NCI-H1048 (cell line): Measurements from ENCODE around the gene BLACAT1.
"Not testable (repeated sequence)": the region's sequence is repeated elsewhere in the genome, so short reads cannot be mapped to it uniquely, and the experiment has no call there.

Experiments used
- DNase-seq: peaks from one replicate; lab custom pipeline; 2025; lab: John Stamatoyannopoulos, UW

Gene BLACAT1

DNA sequence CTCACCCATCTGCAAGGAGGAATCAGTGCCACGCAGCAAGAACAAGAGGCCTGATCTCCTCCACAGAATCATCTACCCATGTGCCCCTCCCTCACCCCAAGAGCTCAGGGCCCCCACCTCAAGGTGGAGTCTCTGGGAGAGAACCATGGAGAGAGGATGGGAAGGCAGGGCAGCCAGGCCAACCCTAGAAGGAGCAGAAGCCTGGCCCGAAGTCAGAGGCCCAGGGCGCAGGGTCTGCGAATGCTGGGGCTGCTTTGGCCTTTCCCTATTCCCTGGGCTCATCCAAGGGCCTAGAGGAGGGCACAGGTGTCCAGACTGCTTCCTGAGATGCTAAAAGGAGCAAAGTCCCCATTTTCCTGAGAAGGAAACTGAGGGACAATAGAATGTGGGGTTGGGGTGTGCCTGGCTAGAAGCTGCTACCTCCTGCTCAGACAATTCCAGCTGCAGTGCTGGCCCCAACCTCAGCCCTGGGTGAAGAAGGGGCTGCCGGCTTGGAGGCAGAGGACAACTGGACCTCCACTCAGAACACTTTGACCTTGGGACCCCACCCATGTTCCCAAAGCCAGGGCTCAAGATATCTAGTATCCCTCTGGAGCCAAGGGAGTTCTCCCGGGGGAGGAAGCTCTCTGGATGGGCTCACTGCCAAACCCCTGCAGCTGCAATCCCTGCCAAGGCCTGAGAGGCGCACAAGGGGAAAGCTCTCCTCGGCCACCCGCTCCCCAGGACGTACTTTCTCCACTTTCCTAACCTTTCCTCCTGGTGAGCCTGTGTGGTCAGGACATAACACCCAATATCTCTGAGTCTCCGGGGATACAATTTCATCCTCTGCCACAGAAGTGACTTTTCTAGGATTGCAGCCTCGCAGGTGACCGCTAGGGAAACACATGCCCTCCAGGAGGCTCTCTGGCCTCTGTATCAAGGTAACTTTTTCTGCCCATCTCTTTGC lies 17.4 kb downstream of the BLACAT1 start:
- DNase-seq: no peak

DNA sequence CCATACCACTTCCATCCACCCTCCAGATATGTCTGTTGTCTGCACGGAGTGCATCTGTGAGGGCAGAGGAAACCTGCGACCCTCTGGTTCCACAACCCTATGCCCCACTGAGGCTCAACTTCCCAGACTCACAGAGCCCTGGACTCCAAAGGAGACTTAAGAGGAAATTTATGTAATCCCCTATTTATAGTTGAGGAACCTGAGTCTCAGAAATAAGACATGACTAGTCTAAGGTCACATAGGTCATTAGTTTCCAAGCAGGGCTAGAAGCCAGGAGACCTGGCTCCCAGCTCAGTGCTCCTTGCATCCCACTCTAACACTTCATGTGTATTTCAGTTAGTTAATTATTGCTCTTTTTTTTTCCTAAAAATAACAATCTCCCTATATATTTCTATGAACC lies 18.3 kb downstream of the BLACAT1 start:
- no peak for DNase-seq

DNA sequence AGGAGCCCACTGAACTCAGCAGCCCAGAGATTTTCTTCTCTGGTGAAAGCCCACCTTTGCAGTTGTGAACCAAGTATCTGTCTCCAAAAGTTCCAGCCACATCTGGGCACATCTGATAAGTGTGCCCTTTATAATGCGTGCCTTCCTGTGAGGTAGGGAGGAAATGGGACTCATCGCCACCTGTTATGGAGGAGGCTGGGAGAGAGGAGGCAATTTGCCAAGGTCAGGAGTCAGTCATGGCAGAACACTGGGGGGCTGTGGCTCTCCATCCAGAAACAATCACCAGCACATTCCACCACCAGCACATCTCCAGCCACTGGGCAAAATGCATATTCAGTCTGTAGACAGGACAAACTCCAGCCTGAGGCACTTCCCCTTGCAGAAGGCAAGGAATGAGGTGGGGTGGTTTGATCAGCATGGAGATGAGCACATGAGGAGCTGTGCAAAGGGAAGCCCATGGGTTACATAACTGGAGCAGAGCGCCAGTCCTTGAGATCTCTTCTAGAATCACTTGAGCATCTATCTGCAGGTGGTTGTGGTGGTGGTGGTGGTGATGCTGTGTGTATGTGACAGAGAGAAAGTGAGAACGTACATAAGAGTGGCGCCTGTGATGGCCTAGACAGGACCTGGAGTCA lies 19.0 kb downstream of the BLACAT1 start:
- DNase-seq: no peak

DNA sequence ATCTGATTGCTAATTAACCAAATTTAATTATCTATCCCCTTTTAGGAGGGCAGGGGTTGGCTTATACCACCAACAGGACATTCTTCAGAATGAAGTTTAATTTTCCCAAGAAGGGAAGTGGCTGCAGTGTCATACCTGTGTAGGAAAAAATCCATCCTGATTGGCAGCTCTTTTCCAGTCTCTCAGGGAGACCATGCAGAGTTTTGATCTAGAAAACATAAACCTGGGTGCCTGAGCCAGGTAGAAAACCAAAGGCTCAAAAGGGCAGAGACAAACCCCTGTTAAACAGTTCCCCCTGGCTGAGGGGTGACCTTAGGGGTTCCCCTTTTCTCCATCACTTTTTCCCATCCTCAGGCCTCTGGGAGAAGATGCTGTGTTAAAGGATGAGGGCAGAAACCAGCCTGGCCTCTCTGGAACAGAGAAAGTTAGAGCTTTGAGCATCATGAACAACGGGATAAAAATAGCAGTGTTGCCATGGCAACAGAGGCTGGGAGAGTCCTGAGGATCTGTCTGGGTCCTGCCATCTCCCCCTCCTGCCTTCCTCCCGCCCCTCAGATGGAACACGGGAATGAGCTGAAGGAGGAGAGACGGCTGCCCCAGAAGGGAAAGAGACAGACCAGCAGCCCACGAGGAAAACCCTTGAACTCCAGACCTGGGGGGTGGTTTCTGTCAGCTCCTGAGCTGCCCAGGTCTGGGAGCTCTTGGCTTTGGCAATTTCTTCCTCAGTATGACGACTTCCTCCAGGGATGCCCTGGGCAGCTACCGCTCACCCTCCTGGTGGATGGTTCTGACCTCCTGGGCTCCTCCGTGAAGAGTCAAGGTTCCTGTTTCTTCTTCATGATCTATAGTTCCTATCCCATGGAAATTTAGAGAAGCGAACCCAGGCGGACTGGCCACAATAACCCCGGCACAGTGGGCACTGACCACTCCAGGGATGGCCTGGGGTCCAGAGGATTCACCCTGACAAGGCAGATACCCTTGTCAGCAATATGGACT lies 20.0 kb downstream of the BLACAT1 start:
- no peak for DNase-seq

DNA sequence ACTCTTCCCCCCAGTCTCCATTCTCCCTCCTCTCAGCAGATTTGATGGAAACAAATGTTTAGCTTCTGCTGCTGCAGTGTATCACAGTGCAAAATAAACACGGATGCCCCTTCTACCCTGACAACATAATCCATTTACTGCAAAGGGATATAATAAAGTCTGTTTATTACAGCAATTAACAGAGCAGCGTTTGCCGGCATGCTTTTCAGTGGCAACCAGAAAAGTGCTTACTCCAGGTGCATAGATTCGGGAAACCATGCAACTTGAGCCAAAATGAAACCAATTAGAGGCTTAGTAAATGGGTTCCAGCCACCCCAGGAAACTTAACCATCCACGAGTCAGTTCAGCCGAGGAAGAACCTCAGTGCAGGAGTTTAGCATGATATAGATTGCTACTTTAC lies 21.1 kb downstream of the BLACAT1 start:
- no peak for DNase-seq

DNA sequence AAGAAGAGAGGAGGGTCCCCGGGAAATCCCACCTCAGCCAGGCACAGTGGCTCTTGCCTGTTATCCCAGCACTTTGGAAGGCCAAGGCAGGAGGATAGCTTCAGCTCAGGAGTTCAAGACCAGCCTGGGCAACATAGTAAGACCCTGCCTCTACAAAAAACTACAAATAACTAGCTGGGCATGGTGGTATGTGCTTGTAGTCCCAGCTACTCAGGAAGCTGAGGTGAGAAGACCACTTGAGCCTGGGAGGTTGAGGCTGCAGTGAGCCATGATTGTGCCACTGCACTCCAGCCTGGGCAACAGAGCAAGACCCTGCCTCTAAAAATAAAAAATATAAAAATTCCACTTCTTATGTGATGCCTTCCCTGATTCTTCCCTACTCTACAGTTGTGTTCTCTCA lies 23.2 kb downstream of the BLACAT1 start:
- DNase-seq: not testable (repeated sequence)

DNA sequence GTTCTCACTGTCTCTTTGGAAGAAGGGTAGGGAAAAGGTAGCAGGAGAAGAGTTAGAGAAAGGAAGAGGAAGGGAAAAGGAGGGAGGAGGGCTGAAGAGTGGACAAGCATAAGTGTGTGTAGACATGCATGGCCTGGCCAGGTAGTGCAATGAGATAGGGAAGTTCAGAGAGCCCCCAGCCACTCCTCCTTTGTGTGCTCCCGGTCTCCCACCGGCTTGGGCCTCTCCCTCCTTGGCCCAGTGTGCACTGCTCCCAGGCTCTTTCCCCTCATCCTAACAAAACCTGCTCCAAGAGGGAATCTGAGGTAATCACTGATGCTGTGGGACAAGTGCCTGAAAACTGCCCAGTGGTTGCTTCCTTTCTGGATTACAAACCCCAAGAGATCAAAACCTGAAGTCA lies 23.7 kb downstream of the BLACAT1 start:
- DNase-seq: no peak

DNA sequence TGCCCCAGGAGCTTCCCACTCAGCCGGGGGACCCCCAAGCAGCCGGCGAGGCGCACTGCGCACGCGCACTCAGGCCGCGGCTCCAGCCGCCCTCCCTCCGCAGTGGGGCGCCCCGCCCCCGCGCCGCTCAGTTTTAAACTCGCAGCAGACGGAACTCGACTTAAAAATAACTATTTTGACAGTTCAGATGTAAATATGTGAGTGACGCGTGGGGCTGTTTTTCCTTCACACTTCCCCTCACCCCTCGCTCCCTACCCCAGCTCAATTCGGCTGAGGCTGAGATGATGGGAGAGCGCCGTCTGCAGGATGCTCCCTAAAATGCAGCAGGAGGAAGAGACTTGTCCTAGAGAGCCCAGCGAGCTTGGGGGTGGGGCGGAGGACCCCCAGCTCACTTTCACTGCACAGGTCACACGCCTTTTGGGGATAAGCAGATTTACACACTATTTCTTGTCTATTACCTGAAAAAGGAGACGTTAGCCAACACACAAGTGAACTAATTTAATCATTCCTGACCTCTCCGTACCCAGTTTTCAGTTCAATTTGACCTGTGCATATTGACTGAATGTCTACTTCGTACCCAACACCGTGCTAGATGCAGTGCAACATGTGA lies 25.0 kb downstream of the BLACAT1 start:
- no peak for DNase-seq

DNA sequence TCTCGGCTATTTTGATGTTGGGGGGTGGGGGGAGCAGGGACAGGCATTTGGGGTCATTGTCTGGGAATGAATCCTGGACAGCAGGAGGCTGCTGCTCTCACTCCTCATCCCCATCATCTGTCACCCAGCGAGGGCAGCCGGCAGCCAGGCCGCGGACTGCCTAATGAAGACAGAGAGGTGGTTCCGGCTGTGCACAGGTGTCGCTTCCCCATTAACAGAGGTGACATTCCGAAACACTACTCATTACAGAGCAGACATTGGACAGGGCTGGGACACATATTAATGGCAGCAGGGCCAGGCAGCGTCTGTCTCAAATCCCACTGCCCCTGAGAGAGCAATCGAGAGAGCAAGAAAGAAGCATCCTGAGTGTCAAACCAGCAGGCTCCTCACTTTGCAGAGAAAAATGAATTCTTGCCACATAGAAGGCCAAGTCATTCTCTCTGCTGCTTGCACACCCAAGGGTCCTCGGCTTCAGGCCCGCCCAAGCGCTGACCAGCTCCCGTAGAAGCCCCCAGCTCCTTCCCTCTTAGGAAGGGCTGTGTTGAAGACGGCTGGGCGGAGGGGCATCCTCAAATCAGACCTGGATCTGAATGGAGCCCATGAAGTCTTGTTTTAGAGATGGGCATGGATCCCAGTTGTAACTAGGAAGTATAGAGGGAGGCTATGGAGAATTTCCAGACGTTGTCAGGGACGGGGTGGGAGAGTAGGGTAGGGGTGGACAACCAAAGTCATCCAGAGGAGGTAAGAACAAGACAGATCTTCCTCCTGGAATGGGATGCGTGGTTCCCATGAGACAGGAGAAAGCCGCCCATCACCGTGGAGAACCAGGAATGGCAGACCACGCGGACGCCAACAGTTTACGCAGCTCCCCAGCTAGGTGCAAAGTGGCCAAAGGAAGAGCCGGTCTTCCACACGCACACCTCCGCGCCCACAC lies 25.8 kb downstream of the BLACAT1 start:
- DNase-seq: no peak

DNA sequence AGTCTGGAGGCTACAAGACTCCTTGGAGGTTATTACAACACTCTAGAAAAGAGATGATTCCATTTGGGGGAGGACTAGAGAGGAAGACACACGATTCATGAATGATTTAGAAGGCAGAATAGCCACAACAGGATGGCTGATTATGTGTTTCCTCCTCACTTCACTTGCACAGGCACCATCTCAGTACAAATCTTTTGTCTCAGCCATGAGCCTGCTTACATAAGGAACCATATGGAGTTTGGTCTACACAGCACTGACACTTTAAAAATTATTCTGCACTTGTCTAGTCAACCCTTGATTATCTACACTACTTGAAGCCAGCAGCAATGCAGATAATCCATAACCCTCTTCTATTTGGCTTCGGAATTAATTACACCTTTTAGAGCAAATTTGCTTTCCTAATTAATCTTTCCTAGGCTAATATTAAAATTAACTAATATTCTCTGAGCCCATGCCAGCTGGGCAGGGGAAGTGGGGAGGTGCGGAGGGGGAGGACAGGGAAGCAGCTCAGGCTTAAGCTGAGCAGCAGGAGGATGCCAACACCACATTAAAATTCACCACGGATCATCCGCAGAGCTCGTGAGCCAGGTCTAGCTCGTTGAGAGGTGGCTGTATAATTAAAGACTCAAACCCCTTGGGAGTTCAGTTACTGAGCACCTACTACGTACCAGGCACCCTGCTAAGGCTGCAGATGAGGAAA lies 30.8 kb downstream of the BLACAT1 start:
- DNase-seq: no peak

DNA sequence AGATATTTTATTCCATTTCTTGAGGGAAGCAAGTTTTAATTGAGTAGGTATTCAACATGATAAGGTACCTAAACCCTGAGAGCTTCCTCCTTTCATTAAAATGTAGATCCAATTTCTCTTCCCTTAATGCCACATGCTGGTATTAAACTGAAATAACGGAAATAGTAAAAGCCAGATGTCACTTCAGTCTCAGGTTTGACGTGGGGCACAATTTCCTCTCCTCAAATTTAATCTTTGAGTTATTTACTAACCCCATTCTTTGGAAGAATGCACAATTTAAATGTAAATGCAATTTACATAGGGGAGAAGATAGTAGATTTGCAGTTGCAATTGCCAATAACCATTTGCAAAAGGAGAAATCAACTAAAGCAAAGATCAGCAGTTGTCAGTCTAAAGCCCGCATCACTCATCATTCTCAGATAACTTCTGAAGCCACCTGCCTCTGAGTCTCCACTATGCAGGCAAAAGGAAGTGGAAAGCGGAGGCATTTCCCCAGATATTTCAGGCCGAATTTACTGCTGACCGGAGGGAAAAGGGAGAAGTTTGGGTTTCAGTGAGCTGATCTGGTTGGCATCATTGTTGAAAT lies 31.9 kb downstream of the BLACAT1 start:
- DNase-seq: no peak

DNA sequence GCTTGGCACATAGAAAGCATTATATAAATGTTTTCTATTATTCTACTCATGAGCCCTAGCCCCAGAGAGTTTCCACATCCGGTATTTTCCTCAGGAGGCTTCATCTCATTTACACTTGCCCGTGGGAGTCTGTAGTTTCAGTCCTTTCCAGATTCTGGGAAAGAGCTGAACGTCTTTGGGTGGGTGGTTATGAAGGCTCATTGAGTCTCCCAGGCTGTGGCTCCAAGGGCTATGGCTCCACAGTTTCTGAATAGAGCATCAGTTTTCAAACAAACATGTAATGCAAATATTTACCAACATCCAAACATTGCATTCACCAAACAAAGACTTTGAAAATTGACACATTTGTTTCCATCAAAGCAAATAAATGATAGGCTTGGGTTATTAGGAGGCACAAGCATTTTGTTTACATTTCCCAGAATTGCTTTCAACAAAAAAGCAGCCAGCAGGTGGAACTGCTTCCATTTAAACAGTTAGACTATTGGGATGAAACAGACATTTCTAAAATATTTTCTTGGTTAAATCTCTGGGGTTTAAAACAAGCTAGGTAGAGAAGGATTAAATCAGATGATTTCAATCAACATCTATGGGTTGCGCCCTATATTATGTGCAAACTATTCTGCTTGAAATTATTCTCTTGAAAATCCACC lies 32.7 kb downstream of the BLACAT1 start:
- no peak for DNase-seq

DNA sequence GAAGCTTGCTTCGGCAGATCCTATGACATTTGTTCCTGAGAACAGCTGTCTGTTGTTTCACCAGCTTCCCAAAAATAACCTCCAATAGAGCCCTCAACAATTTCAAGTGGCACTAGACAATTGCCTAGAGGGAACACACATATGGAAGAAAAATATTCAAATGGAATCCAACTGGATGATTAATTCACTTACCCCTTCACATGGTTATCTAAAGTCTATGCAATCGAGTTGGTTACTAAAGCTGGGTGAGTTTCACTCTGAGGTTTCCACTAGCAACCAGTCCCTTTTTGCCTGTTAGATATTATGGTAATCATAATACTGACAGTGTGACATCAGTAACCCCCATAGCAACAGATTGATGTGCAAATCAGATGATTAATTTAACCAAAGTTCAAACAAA lies 34.0 kb downstream of the BLACAT1 start, which contains the start of gene LEMD1:
LEMD1 (minus strand) TSS at position 259 of the 400 bp plus-strand sequence. CDS start 1,520 bp downstream, outside the sequence.
- no peak for DNase-seq

DNA sequence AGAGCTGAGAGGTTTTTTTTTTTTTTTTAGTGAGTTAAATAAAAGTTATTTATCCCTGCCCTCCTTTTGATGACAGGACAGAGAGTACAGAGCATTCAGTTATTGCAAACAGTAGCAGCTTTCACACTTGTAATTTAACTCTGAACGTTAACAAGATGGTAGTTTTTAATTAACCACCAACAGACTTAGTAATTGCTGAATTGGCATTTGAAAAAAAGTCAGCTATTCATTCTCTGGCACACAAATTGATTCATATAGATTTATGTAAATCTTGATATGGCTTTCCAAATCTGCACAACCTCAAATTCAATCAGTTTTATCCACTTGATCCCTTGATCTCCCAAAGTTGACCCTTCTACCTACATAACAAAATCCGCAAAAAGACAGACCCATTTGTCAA lies 34.9 kb downstream of the BLACAT1 start:
- no peak for DNase-seq

DNA sequence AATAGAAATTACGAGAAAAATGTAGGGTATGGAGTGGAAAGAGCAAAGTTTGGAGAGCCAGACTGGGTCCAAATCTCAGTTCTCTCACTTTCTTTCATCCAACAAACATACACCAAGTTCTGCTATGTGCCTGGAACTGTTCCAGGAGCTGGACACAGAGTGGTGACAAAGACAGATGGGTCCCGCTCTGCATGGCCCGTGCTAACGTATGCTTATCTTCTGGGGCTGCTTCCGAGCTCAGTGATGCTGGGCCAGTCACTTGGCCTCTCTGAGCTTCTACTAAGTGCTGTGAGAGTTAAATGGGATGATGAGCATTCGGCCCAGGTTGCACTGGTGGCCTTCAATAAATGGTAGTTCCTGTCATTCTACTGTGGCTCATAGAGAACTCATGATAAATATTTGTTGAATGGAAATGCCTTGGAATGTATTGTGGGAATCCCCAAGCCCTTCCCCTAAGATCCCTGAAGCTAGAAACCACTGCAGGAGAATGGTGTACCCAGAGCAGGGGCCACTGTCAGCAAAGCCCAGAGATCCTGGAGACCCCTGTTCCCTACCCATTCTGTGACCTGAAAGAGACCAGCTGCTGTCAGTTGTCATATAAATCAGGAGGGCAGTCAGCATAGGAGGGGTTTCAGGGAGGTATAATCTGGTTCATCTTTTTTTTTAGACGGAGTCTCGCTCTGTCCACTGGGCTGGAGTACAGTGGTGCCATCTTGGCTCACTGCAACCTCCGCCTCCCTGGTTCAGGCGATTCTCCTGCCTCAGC lies 37.8 kb downstream of the BLACAT1 start:
- DNase-seq: no peak

DNA sequence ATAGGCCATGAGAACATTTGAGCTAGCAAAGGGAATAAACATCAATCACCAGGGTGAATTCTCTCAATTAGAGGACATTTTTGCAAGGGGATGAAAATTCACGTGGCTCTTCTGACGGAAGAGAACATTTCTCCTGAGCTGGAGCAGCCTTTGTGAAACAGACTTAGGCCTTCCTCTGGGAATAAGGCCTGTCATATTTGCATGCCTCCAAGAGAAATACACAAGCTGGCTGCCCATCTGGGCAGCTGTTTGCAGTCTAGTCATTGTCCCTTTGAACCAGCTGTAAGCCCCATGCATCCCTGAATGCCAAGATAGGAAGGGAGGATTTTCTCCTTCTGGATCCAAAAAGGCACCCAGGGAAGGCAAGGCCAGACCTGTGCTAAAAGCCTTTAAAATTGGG lies 39.5 kb downstream of the BLACAT1 start:
- DNase-seq: no peak

DNA sequence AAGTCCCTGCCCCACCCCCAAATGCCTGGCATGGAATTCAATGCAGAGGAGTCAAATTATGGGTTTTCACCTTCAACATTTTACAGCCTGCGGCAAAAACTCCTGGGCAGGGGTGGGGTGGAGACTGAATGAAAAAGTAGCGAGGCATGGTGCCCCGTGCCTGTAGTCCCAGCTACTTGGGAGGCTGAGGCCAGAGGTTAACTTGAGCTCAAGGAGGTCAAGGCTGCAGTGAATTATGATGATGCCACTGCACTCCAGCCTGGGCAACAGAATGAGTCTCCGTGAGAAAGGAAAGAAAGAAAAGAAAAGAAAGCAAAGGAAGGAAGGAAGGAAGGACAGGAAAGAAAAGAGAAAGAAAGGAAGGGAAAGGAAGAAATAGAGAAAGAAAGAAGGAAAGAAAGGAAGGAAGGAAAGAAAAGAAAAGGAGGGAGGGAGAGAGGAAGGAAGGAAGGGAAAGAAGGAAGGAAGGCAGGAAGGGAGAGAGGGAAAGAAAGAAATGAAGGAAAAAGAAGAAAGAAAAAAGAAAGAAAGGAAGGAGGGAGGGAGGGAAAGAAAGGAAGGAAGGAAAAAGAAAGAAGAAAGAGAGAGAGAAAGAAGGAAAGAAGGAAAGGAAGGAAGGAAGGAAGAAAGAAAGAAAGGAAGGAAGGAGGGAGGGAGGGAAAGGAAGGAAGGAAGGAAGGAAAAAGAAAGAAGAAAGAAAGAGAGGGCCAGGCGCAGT lies 45.1 kb downstream of the BLACAT1 start:
- no peak for DNase-seq

DNA sequence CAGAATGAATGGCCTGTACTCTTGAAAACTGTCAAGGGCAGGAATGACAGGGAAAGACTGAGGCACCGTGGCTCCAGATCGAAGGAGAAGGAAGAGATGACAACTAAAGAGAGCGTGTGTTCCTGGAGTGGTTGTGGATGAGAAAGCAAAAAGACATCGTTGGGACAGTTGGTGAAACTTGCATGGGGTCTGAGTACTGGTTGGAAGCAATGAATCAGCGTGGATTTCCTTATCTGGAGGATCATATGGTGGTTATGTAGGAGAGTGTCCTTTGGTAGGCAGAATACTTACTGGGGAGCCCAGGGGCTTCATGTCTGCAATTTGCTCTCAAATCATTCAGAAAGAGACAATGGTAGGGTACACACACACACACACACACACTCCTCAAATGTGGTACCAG lies 47.9 kb downstream of the BLACAT1 start:
- DNase-seq: no peak
